SK-N-SH treated with all-trans-retinoic acid at 6 μM for 48 hours (cell line): ENCODE measurements around the gene ZBTB17.
"Not testable (repeated sequence)": the region's sequence is repeated elsewhere in the genome, so short reads cannot be mapped to it uniquely, and the experiment has no call there.

Source experiments
- ATAC-seq: fragments of 200-7000 bp; cut with Tn5 transposase; 3 replicates; pipeline ENCODE4 v1.9.1; 2020; ENCODE audit warnings: mild to moderate bottlenecking, moderate library complexity
- ARNTL ChIP-seq: fragments of 450-650 bp; formaldehyde crosslinking; IDR thresholded peaks from 2 replicates; pipeline ENCODE4 v1.5.0; 2020; ENCODE audit warnings: low read depth, mild to moderate bottlenecking, moderate library complexity, borderline replicate concordance
- BACH2 ChIP-seq: fragments of 250-450 bp; sonication (Bioruptor Pico); IDR thresholded peaks from 2 replicates; pipeline ENCODE4 v1.9.0; 2021; ENCODE audit warnings: mild to moderate bottlenecking, borderline replicate concordance
- CREB5 ChIP-seq: fragments of 250-450 bp; sonication (Bioruptor Pico); IDR thresholded peaks from 2 replicates; pipeline ENCODE4 v1.5.1; 2020; ENCODE audit warnings: low read depth, mild to moderate bottlenecking, moderate library complexity
- CSDC2 ChIP-seq: fragments of 250-450 bp; sonication (Bioruptor Pico); IDR thresholded peaks from 2 replicates; pipeline ENCODE4 v1.5.0; 2020; ENCODE audit warnings: mild to moderate bottlenecking, moderate library complexity
- CSRNP3 ChIP-seq: fragments of 250-450 bp; sonication (Bioruptor Pico); IDR thresholded peaks from 2 replicates; pipeline ENCODE4 v1.5.1; 2021; ENCODE audit warnings: mild to moderate bottlenecking, moderate library complexity
- ESRRG ChIP-seq: fragments of 250-450 bp; sonication (Bioruptor Pico); IDR thresholded peaks from 2 replicates; pipeline ENCODE4 v1.6.1; 2021; ENCODE audit warnings: mild to moderate bottlenecking
- GLIS3 ChIP-seq: fragments of 250-450 bp; sonication (Bioruptor Pico); IDR thresholded peaks from 2 replicates; pipeline ENCODE4 v1.5.0; 2020; ENCODE audit warnings: mild to moderate bottlenecking, moderate library complexity
- ISL1 ChIP-seq: fragments of 250-450 bp; sonication (Bioruptor Pico); IDR thresholded peaks from 2 replicates; pipeline ENCODE4 v2.1.2; 2022; ENCODE audit warnings: mild to moderate bottlenecking, moderate library complexity
- OSR1 ChIP-seq: fragments of 250-450 bp; sonication (Bioruptor Pico); IDR thresholded peaks from 2 replicates; pipeline ENCODE4 v1.8.0; 2022; ENCODE audit warnings: moderate library complexity, mild to moderate bottlenecking, inconsistent platforms
- PPARA ChIP-seq: fragments of 250-450 bp; sonication (Bioruptor Pico); IDR thresholded peaks from 2 replicates; pipeline ENCODE4 v1.5.0; 2020; ENCODE audit warnings: mild to moderate bottlenecking, borderline replicate concordance
- RARB ChIP-seq: fragments of 250-450 bp; sonication (Bioruptor Pico); IDR thresholded peaks from 2 replicates; pipeline ENCODE4 v1.8.0; 2021; ENCODE audit warnings: mild to moderate bottlenecking, moderate library complexity
- SNAI2 ChIP-seq: fragments of 250-450 bp; sonication (Bioruptor Pico); IDR thresholded peaks from 2 replicates; pipeline ENCODE4 v1.5.0; 2020; ENCODE audit warnings: mild to moderate bottlenecking, moderate library complexity
- TCF4 ChIP-seq: fragments of 250-450 bp; sonication (Bioruptor Pico); IDR thresholded peaks from 2 replicates; pipeline ENCODE4 v1.8.0; 2021; ENCODE audit warnings: mild to moderate bottlenecking, moderate library complexity, borderline replicate concordance
- TOX ChIP-seq: fragments of 250-450 bp; sonication (Bioruptor Pico); IDR thresholded peaks from 2 replicates; pipeline ENCODE4 v1.8.0; 2021; ENCODE audit warnings: mild to moderate bottlenecking, moderate library complexity, borderline replicate concordance
- TSHZ2 ChIP-seq: fragments of 250-450 bp; sonication (Bioruptor Pico); IDR thresholded peaks from 2 replicates; pipeline ENCODE4 v1.5.0; 2020; ENCODE audit warnings: mild to moderate bottlenecking, moderate library complexity
- ZC3H10 ChIP-seq: fragments of 250-450 bp; sonication (Bioruptor Pico); IDR thresholded peaks from 2 replicates; pipeline ENCODE4 v1.5.1; 2021; ENCODE audit warnings: mild to moderate bottlenecking, moderate library complexity
- ZFP3 ChIP-seq: fragments of 250-450 bp; sonication (Bioruptor Pico); IDR thresholded peaks from 2 replicates; pipeline ENCODE4 v1.5.0; 2020; ENCODE audit warnings: mild to moderate bottlenecking, moderate library complexity
- ZFP30 ChIP-seq: fragments of 450-650 bp; formaldehyde crosslinking; IDR thresholded peaks from 2 replicates; pipeline ENCODE4 v1.5.0; 2022; ENCODE audit warnings: mild to moderate bottlenecking, moderate library complexity
- ZNF565 ChIP-seq: fragments of 450-650 bp; formaldehyde crosslinking; conservative IDR thresholded peaks from 2 replicates; pipeline ENCODE4 v1.5.0; 2020; ENCODE audit warnings: low read depth, mild to moderate bottlenecking, moderate library complexity
- ZNF70 ChIP-seq: fragments of 450-650 bp; formaldehyde crosslinking; IDR thresholded peaks from 2 replicates; pipeline ENCODE4 v1.5.0; 2020; ENCODE audit warnings: mild to moderate bottlenecking, moderate library complexity
- ZNF8 ChIP-seq: fragments of 450-650 bp; formaldehyde crosslinking; IDR thresholded peaks from 2 replicates; pipeline ENCODE4 v1.5.0; 2020; ENCODE audit warnings: mild to moderate bottlenecking, moderate library complexity
- TF ChIP-seq, protein P1 (sequence below): fragments of 250-450 bp; sonication (Bioruptor Pico); IDR thresholded peaks from 2 replicates; pipeline ENCODE4 v1.8.0; 2021; ENCODE audit warnings: low read depth, mild to moderate bottlenecking, moderate library complexity, borderline replicate concordance
- TF ChIP-seq, protein P2 (sequence below): fragments of 250-450 bp; sonication (Bioruptor Pico); IDR thresholded peaks from 2 replicates; pipeline ENCODE4 v1.8.0; 2020; ENCODE audit warnings: mild to moderate bottlenecking, moderate library complexity, borderline replicate concordance

ZBTB17 gene

GRCh38 chr1:15931884-15932283 lies 44.0 kb downstream of the ZBTB17 start:
- ATAC-seq = no peak
- TF ChIP-seq ZFP3 (CRISPR knock-in tag) = no peak
- no peak for TF ChIP-seq RARB (CRISPR knock-in tag)
- no peak for TF ChIP-seq ZFP30 (CRISPR knock-in tag)
- TF ChIP-seq, all 23 proteins: peak for 0

- no peak for TF ChIP-seq ZNF565
- ATAC-seq = no peak
Measured at GRCh38 chr1:15931401-15931800, 44.5 kb downstream of the ZBTB17 start.

- no peak for ATAC-seq
- TF ChIP-seq ESRRG = no peak
- no peak for TF ChIP-seq ZFP30 (CRISPR knock-in tag)
- TF ChIP-seq ZC3H10 (CRISPR knock-in tag) = no peak
- no peak for TF ChIP-seq RARB (CRISPR knock-in tag)
- no peak for TF ChIP-seq BACH2 (CRISPR knock-in tag)
- no peak for TF ChIP-seq ISL1 (CRISPR knock-in tag)
- no peak for TF ChIP-seq SNAI2
- no peak for TF ChIP-seq GLIS3 (CRISPR knock-in tag)
- TF ChIP-seq ARNTL = no peak
- TF ChIP-seq PPARA (CRISPR knock-in tag) = no peak
- TF ChIP-seq CSDC2 = no peak
- no peak for TF ChIP-seq TCF4 (CRISPR knock-in tag)
- no peak for TF ChIP-seq ZFP3 (CRISPR knock-in tag)
- TF ChIP-seq TOX (CRISPR knock-in tag) = no peak
- TF ChIP-seq, protein P1, sequence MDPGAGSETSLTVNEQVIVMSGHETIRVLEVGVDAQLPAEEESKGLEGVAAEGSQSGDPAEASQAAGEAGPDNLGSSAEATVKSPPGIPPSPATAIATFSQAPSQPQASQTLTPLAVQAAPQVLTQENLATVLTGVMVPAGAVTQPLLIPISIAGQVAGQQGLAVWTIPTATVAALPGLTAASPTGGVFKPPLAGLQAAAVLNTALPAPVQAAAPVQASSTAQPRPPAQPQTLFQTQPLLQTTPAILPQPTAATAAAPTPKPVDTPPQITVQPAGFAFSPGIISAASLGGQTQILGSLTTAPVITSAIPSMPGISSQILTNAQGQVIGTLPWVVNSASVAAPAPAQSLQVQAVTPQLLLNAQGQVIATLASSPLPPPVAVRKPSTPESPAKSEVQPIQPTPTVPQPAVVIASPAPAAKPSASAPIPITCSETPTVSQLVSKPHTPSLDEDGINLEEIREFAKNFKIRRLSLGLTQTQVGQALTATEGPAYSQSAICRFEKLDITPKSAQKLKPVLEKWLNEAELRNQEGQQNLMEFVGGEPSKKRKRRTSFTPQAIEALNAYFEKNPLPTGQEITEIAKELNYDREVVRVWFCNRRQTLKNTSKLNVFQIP = no peak
- TF ChIP-seq, protein P2, sequence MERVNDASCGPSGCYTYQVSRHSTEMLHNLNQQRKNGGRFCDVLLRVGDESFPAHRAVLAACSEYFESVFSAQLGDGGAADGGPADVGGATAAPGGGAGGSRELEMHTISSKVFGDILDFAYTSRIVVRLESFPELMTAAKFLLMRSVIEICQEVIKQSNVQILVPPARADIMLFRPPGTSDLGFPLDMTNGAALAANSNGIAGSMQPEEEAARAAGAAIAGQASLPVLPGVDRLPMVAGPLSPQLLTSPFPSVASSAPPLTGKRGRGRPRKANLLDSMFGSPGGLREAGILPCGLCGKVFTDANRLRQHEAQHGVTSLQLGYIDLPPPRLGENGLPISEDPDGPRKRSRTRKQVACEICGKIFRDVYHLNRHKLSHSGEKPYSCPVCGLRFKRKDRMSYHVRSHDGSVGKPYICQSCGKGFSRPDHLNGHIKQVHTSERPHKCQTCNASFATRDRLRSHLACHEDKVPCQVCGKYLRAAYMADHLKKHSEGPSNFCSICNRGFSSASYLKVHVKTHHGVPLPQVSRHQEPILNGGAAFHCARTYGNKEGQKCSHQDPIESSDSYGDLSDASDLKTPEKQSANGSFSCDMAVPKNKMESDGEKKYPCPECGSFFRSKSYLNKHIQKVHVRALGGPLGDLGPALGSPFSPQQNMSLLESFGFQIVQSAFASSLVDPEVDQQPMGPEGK (CRISPR knock-in tag) = no peak
- TF ChIP-seq ZNF70 (CRISPR knock-in tag) = no peak
- no peak for TF ChIP-seq ZNF565
Measured at GRCh38 chr1:15928971-15929965, 46.6 kb downstream of the ZBTB17 start.

- not testable (repeated sequence) for ATAC-seq
Measured at GRCh38 chr1:15926448-15926847, 49.5 kb downstream of the ZBTB17 start.

GRCh38 chr1:15923241-15923640 lies 52.7 kb downstream of the ZBTB17 start:
- ATAC-seq = 0 out of 3 replicates have a peak, but pooled peaks have one; percentile 17
- TF ChIP-seq ARNTL (no peak), ISL1 (CRISPR knock-in tag) (no peak), RARB (CRISPR knock-in tag) (no peak), CSRNP3 (CRISPR knock-in tag) (no peak), OSR1 (CRISPR knock-in tag) (no peak), ZNF8 (CRISPR knock-in tag) (no peak), PPARA (CRISPR knock-in tag) (no peak), TCF4 (CRISPR knock-in tag) (no peak), TSHZ2 (no peak), ESRRG (no peak), GLIS3 (CRISPR knock-in tag) (no peak), ZNF565 (no peak), ZC3H10 (CRISPR knock-in tag) (no peak), ZFP30 (CRISPR knock-in tag) (no peak), ZFP3 (CRISPR knock-in tag) (no peak), CREB5 (CRISPR knock-in tag) (no peak), CSDC2 (no peak)
- TF ChIP-seq, protein P1 = no peak
